HG02763 (cell line): ENCODE data around the gene CDK8.

Experiments
- ATAC-seq: cut with Tn5 transposase; IDR thresholded peaks from one replicate; pipeline ENCODE4 v1.9.1; 2021; ENCODE audit warnings: mild to moderate bottlenecking, moderate library complexity; ENCODE audit not compliant: unreplicated experiment

The CDK8 gene

GRCh38 chr13:26379831-26380230 lies 125.9 kb downstream of the CDK8 start:
- no peak for ATAC-seq

GRCh38 chr13:26380930-26381329 lies 127.0 kb downstream of the CDK8 start:
- ATAC-seq = no peak

- no peak for ATAC-seq
These were observed 128.4 kb downstream of the CDK8 start for GRCh38 chr13:26382366-26382765.

GRCh38 chr13:26382835-26383234 lies 128.9 kb downstream of the CDK8 start:
- ATAC-seq = no peak

GRCh38 chr13:26384587-26384986 lies 130.7 kb downstream of the CDK8 start:
- ATAC-seq = no peak

- no peak for ATAC-seq
These were observed 132.1 kb downstream of the CDK8 start for GRCh38 chr13:26386026-26386425.

GRCh38 chr13:26390203-26390602 lies 136.3 kb downstream of the CDK8 start:
- no peak for ATAC-seq

- ATAC-seq = no peak
These were observed 146.6 kb downstream of the CDK8 start for GRCh38 chr13:26400545-26400944.

- ATAC-seq = no peak
These were observed 147.1 kb downstream of the CDK8 start for GRCh38 chr13:26401069-26401468.

- no peak for ATAC-seq
These were observed 147.7 kb downstream of the CDK8 start for GRCh38 chr13:26401578-26402021.

GRCh38 chr13:26406791-26407190 lies 152.9 kb downstream of the CDK8 start:
- no peak for ATAC-seq

- ATAC-seq = no peak
These were observed 157.3 kb downstream of the CDK8 start for GRCh38 chr13:26411206-26411605.

- no peak for ATAC-seq
These were observed 158.3 kb downstream of the CDK8 start for GRCh38 chr13:26412263-26412662.

GRCh38 chr13:26412936-26413716 lies 159.2 kb downstream of the CDK8 start:
- ATAC-seq = no peak

GRCh38 chr13:26420282-26420960 lies 166.5 kb downstream of the CDK8 start:
- ATAC-seq = no peak

GRCh38 chr13:26422036-26422435 lies 168.1 kb downstream of the CDK8 start:
- no peak for ATAC-seq

- ATAC-seq = no peak
These were observed 169.7 kb downstream of the CDK8 start for GRCh38 chr13:26423629-26424028.

GRCh38 chr13:26424181-26424580 lies 170.3 kb downstream of the CDK8 start:
- ATAC-seq = no peak

GRCh38 chr13:26425443-26426358 lies 171.8 kb downstream of the CDK8 start:
- no peak for ATAC-seq

GRCh38 chr13:26433776-26434175 lies 179.8 kb downstream of the CDK8 start:
- no peak for ATAC-seq

GRCh38 chr13:26435171-26435570 lies 181.2 kb downstream of the CDK8 start:
- no peak for ATAC-seq
